ENCODE results near the gene CCNI2.

Gene CCNI2

GRCh38 chr5:132766020-132766805 lies 19.0 kb downstream of the CCNI2 start:
- no peak for DNase-seq

GRCh38 chr5:132766806-132767055 lies 19.5 kb downstream of the CCNI2 start:
- no peak for DNase-seq

GRCh38 chr5:132767150-132767549 lies 19.9 kb downstream of the CCNI2 start:
- DNase-seq, result no peak

- no peak for DNase-seq
These were observed 21.3 kb downstream of the CCNI2 start for GRCh38 chr5:132768485-132768868.

- DNase-seq, result no peak
These were observed 23.4 kb downstream of the CCNI2 start for GRCh38 chr5:132770476-132771159.

GRCh38 chr5:132771503-132771998 lies 24.3 kb downstream of the CCNI2 start:
- DNase-seq, result no peak

- DNase-seq, result no peak
These were observed 25.3 kb downstream of the CCNI2 start for GRCh38 chr5:132772291-132773070.

GRCh38 chr5:132773114-132773513 lies 25.9 kb downstream of the CCNI2 start:
- no peak for DNase-seq

- no peak for DNase-seq
These were observed 26.6 kb downstream of the CCNI2 start for GRCh38 chr5:132773601-132774355.

- no peak for DNase-seq
These were observed 27.2 kb downstream of the CCNI2 start for GRCh38 chr5:132774406-132774805.

GRCh38 chr5:132774896-132775295 lies 27.7 kb downstream of the CCNI2 start:
- DNase-seq, result no peak

GRCh38 chr5:132775476-132775961 lies 28.3 kb downstream of the CCNI2 start:
- DNase-seq, result no peak

- no peak for DNase-seq
These were observed 29.1 kb downstream of the CCNI2 start for GRCh38 chr5:132776131-132776937.

GRCh38 chr5:132776938-132777208 lies 29.6 kb downstream of the CCNI2 start:
- no peak for DNase-seq

- no peak for DNase-seq
These were observed 30.2 kb downstream of the CCNI2 start, which contains the start of gene SEPTIN8 for GRCh38 chr5:132777209-132778069. Gene SEPTIN8 (minus strand): TSS chr5:132777239. CDS start chr5:132777137, 102 bp downstream.

GRCh38 chr5:132778129-132778528 lies 30.9 kb downstream of the CCNI2 start:
- no peak for DNase-seq

- DNase-seq, result no peak
These were observed 31.6 kb downstream of the CCNI2 start for GRCh38 chr5:132778856-132779255.

- DNase-seq, result no peak
These were observed 32.7 kb downstream of the CCNI2 start for GRCh38 chr5:132779961-132780360.

GRCh38 chr5:132780577-132780976 lies 33.4 kb downstream of the CCNI2 start:
- DNase-seq, result no peak

- no peak for DNase-seq
These were observed 33.8 kb downstream of the CCNI2 start for GRCh38 chr5:132781029-132781428.

GRCh38 chr5:132782101-132782500 lies 34.9 kb downstream of the CCNI2 start:
- no peak for DNase-seq

Measured in activated naive CD4-positive, alpha-beta T cell (primary cell).